Sigmoid colon (tissue), 4 donors: ENCODE results near the gene AMDHD1.

Experiments used
- CTCF ChIP-seq, 4 experiments: fragments of 450-650 bp in 3 of 4; fragments of 200-600 bp in 1 of 4; IDR thresholded peaks; one replicate each; pipeline ENCODE4 v1.5.1; 2016 to 2019; ENCODE audit warnings: antibody characterized with exemption in 4 of 4, mild to moderate bottlenecking in 3 of 4, moderate library complexity in 2 of 4
- EP300 ChIP-seq, 4 donors: sonication (generic); formaldehyde crosslinking; IDR thresholded peaks; one replicate each; pipeline ENCODE4 v1.6.1; 2017; ENCODE audit warnings: antibody characterized with exemption in 4 of 4

DNA sequence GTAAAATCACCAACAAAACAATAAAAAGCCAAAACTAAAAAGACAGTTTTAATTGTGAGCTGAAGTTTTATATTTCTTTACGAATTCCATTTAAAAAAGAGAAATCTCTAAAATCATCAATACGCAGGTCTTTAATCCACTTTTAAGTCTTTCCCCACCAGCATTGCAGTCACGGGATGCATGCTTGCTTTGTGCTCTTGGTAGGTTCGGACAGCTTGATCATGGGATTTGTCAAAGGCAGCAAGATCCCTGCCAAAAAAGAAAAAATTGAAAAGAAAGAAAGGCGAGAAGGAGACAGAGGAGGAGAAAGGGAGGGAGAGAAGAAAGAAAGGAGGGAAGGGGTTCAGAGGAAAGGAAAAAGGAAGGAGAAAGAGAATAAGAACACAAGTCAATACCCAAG is 57.7 kb downstream of the AMDHD1 start:
- no peak for TF ChIP-seq CTCF (IDR thresholded peaks at IDR 0.05)
- no peak for TF ChIP-seq EP300 (IDR thresholded peaks at IDR 0.05)
